ENCODE measurements around the gene CCSER1.

DNA sequence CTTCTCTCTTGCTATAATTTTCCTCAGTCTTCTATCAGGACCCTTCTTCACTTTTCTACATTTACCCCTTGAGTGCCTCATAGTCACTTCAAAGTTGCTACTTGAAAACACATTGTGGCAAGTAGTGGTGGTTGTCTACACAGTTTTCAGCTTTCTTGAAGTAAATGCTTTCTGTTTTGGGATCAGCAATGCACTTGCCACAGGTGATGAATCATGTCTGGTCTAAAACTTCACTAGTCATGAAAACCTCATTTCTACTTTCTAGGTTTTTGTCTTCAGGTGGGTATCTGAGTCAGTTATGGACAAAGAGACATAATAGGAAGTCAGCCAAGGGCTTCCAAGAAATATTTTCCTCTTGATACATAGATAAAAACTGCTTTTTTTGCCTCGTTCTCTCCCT lies 359.2 kb downstream of the CCSER1 start:
- TF ChIP-seq EP300 (IDR thresholded peaks at IDR 0.05) (no peak), POLR2A (IDR thresholded peaks at IDR 0.05; ENCODE audit: low read depth) (no peak)
- TF ChIP-seq, protein P1, sequence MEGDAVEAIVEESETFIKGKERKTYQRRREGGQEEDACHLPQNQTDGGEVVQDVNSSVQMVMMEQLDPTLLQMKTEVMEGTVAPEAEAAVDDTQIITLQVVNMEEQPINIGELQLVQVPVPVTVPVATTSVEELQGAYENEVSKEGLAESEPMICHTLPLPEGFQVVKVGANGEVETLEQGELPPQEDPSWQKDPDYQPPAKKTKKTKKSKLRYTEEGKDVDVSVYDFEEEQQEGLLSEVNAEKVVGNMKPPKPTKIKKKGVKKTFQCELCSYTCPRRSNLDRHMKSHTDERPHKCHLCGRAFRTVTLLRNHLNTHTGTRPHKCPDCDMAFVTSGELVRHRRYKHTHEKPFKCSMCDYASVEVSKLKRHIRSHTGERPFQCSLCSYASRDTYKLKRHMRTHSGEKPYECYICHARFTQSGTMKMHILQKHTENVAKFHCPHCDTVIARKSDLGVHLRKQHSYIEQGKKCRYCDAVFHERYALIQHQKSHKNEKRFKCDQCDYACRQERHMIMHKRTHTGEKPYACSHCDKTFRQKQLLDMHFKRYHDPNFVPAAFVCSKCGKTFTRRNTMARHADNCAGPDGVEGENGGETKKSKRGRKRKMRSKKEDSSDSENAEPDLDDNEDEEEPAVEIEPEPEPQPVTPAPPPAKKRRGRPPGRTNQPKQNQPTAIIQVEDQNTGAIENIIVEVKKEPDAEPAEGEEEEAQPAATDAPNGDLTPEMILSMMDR (IDR thresholded peaks at IDR 0.05): no peak

Data from esophagus muscularis mucosa (tissue), 4 donors.